Transverse colon (tissue), 4 donors: ENCODE results near the gene KIF1B. TPM values are rescaled to one million over a fixed set of nuclear protein-coding genes. Genes with fewer than 3 reads are reported as not detected.
A peak's percentile ranks its signal among the peaks of the same experiment; 100 is the strongest.

Experiments
- DNase-seq: peaks from one replicate; pipeline ENCODE4 v3.0.0-alpha.2; 2019
- H3K27ac ChIP-seq, 4 donors: fragments of 200-600 bp; sonication (generic); 2 replicates each; pipeline ENCODE4 v1.5.1; 2016 to 2018; ENCODE audit warnings: inconsistent platforms in 4 of 4
- H3K27me3 ChIP-seq: fragments of 200-600 bp; sonication (generic); 2 replicates; pipeline ENCODE4 v1.5.1; 2017; ENCODE audit warnings: inconsistent platforms
- H3K36me3 ChIP-seq, 4 donors: fragments of 200-600 bp; sonication (generic); 2 replicates each; pipeline ENCODE4 v1.5.1; 2017 to 2019; ENCODE audit warnings: inconsistent platforms in 4 of 4
- H3K4me1 ChIP-seq, 4 donors: fragments of 200-600 bp; sonication (generic); 2 replicates each; pipeline ENCODE4 v1.5.1; 2017 to 2020; ENCODE audit warnings: inconsistent platforms in 4 of 4
- H3K4me3 ChIP-seq, 4 donors: fragments of 200-600 bp; sonication (generic); 1 replicate in 1 of 4; 2 replicates in 3 of 4; pipeline versions ENCODE4 v1.5.1 to v1.6.1; 2017 to 2019; ENCODE audit warnings: inconsistent platforms in 4 of 4
- H3K9me3 ChIP-seq, 2 donors: fragments of 200-600 bp; sonication (generic); 2 replicates each; pipeline ENCODE4 v1.5.1; 2017 to 2019; ENCODE audit warnings: inconsistent platforms in 2 of 2
- CTCF ChIP-seq, 5 experiments: fragments of 200-600 bp in 3 of 5; fragments of 450-650 bp in 2 of 5; sonication (generic) in 3 of 5; IDR thresholded peaks; 1 replicate in 2 of 5; 2 replicates in 3 of 5; pipeline ENCODE4 v1.5.1; 2016 to 2017; ENCODE audit warnings: antibody characterized with exemption in 5 of 5, inconsistent platforms in 3 of 5, mild to moderate bottlenecking in 2 of 5, moderate library complexity in 1 of 5
- EP300 ChIP-seq: sonication (generic); formaldehyde crosslinking; IDR thresholded peaks from one replicate; pipeline ENCODE4 v1.6.1; 2017; ENCODE audit warnings: antibody characterized with exemption, low read depth
- POLR2A ChIP-seq: fragments of 450-650 bp; IDR thresholded peaks from one replicate; pipeline ENCODE4 v1.6.1; 2016; ENCODE audit warnings: antibody characterized with exemption, mild to moderate bottlenecking, moderate library complexity
- POLR2AphosphoS5 ChIP-seq, 3 donors: sonication (generic); formaldehyde crosslinking; IDR thresholded peaks; one replicate each; pipeline ENCODE4 v1.6.1; 2016; ENCODE audit warnings: antibody characterized with exemption in 3 of 3
- WGBS, 2 donors: methylation state at CpG; one replicate each; pipeline ENCODE4 v1.1.5; 2018; ENCODE audit warnings: low coverage in 1 of 2; 5-methylcytosine and 5-hydroxymethylcytosine counted together
- in situ Hi-C, 4 donors: fragments of 200-750 bp; cut with MboI; loops; one replicate each; pipeline versions ENCODE4 v1.15.0 to v1.15.1; 2017; ENCODE audit warnings: low sequenced_read_pairs in 3 of 4, low pct_ligation_motif_present in 1 of 4, low pct_unique_long_range_greater_than_20kb in 1 of 4
- intact Hi-C: fragments of 100-400 bp; cut with DNase I; formaldehyde crosslinking; loops from one replicate; pipeline ENCODE4 v1.15.1; 2023; ENCODE audit warnings: low total_unique reads
- total RNA-seq, 4 donors: library from RNA; depleted of rRNA; stranded (reverse); fragments of >200 nt; gene quantifications; one replicate each; pipeline ENCODE4 v1.1.0, GENCODE V29; 2016

The KIF1B gene
- total RNA-seq, 4 donors from 2014 or later: 50.9 to 87.9 (median 71.4) TPM

- no peaks in the 10 kb centered on the region for H3K27me3 ChIP-seq
- WGBS, 2 donors: 53 to 67% methylated on average over 1 of the region's 1 CpG
- H3K4me1 ChIP-seq: peaks cover 0 to 24% (median 13%) of the 10 kb centered on the region in 4 donors
- peaks cover 0 to 10% (median 1%) of the 10 kb centered on the region in 4 donors for H3K36me3 ChIP-seq
- no peaks in the 10 kb centered on the region for H3K9me3 ChIP-seq
- H3K4me3 ChIP-seq: no peak overlapping the region
- DNase-seq: no peak
- peak overlapping the region in 2 of 4 donors; percentile 11 to 26 for H3K27ac ChIP-seq
- intact Hi-C loops: no loop called here
- TF ChIP-seq EP300 (no peak), POLR2A (no peak), CTCF (IDR thresholded peaks at IDR 0.05) (no peak), POLR2AphosphoS5 (IDR thresholded peaks at IDR 0.05) (no peak)
- in situ Hi-C loops: no loop called here
Observed at GRCh38 chr1:10272274-10272673, 61.9 kb downstream of the KIF1B start.

DNA sequence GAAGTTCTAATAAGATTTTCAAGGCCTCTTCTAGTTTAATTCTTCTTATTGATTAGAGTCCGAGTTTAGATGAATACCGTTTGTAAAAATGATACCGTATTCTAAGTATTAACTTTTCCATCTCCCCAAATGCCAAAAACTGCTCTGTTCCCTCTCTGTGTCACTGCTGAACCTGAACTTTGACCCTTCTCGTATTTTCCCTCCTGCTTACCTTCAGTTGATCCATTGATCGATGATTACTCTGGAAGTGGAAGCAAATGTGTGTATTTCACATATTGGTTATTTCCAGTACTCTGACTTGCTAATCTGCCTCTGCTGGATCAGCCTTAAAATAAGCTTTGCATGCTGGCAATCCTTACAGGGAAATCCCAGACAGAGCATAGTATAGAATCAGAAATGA lies 68.5 kb downstream of the KIF1B start:
- DNase-seq: no peak
- Histone ChIP-seq H3K4me3 (no peak overlapping the region), H3K27ac (no peak overlapping the region), H3K9me3 (no peaks in the 10 kb centered on the region), H3K4me1 (no peaks in the 10 kb centered on the region), H3K36me3 (peaks cover 0 to 49% (median 7%) of the 10 kb centered on the region in 4 donors), H3K27me3 (no peaks in the 10 kb centered on the region)
- 91 to 92% methylated on average over 5 of the region's 5 CpGs for WGBS, 2 donors
- intact Hi-C loops: no loop called here
- in situ Hi-C loops: no loop called here
- TF ChIP-seq POLR2A (no peak), POLR2AphosphoS5 (IDR thresholded peaks at IDR 0.05) (no peak), EP300 (no peak), CTCF (IDR thresholded peaks at IDR 0.05) (no peak)

- Histone ChIP-seq H3K36me3 (peaks cover 0 to 61% (median 9%) of the 10 kb centered on the region in 4 donors), H3K27ac (no peak overlapping the region), H3K27me3 (no peaks in the 10 kb centered on the region), H3K9me3 (no peaks in the 10 kb centered on the region), H3K4me3 (no peak overlapping the region), H3K4me1 (no peaks in the 10 kb centered on the region)
- 60 to 84% methylated on average over 1 to 3 of the region's 3 CpGs for WGBS, 2 donors
- DNase-seq: no peak
- no peak for TF ChIP-seq EP300
- no peak for TF ChIP-seq POLR2A
- no peak for TF ChIP-seq CTCF (IDR thresholded peaks at IDR 0.05)
- no peak for TF ChIP-seq POLR2AphosphoS5 (IDR thresholded peaks at IDR 0.05)
- in situ Hi-C loops (no loop called here), intact Hi-C loops (loop anchor here (10.0 kb wide), 1 partner anchor 76 kb away; no protein-coding TSS in a partner anchor)
Observed at GRCh38 chr1:10280439-10281350, 70.3 kb downstream of the KIF1B start.

DNA sequence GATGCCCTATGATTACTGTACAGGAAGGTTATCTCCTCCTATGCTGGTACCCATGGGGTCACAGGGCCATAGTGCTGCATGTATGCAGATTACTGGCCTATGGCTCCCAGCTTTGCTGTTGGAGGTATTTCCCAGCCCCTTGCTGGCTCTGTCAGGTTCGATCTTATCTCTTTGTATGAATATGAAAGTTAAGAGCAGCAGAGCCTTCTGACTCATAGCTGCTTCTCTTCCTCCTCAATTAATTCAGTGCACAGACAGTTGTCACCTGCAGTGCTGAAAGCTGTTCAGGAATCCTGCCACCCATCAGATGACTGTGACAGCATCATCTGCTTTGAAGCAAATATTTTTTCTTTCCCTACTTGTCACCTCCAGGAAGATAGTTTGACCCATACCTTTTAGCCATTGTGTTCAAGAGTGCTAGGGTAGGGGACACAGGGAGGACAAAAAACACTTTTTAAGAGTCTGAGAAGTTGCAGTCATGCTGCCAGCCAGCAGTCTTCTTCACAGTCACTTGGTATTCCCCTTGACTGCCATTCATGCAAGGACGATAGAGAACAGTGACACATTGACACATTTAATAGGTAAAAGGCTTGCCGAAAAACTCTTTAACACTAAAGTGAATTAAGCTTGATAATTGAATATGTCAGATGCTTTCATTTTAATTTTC lies 73.1 kb downstream of the KIF1B start:
- H3K36me3 ChIP-seq: peaks cover 0 to 42% (median 5%) of the 10 kb centered on the region in 4 donors
- no peak overlapping the region for H3K27ac ChIP-seq
- H3K4me1 ChIP-seq: peaks cover 0 to 10% (median 0%) of the 10 kb centered on the region in 4 donors

More for the DNA sequence above, 73.1 kb downstream of the KIF1B start:
- 77 to 100% methylated on average over 2 to 3 of the region's 3 CpGs for whole genome bisulfite sequencing, 2 donors
- TF ChIP-seq POLR2AphosphoS5 (IDR thresholded peaks at IDR 0.05): no peak
- TF ChIP-seq EP300: no peak
- no peak for TF ChIP-seq CTCF (IDR thresholded peaks at IDR 0.05)
- intact Hi-C loops: loop anchor here (10.0 kb wide), 1 partner anchor 79 kb away; no protein-coding TSS in a partner anchor
- Histone ChIP-seq H3K9me3 (no peaks in the 10 kb centered on the region), H3K4me3 (no peak overlapping the region), H3K27me3 (no peaks in the 10 kb centered on the region)
- in situ Hi-C loops: no loop called here
- DNase-seq: no peak
